Endodermal cell (in vitro differentiated cells): ENCODE data around the gene GEMIN8. TPM values are rescaled to one million over a fixed set of nuclear protein-coding genes. Genes with fewer than 3 reads are reported as not detected.

Experiments used
- DNase-seq: peaks from one replicate; pipeline ENCODE4 v3.0.0-alpha.2; 2017
- H3K27ac ChIP-seq: 2 replicates; pipeline ENCODE4 v1.5.1; 2013; ENCODE audit warnings: mild to moderate bottlenecking, low read depth, low read length, moderate library complexity
- H3K27me3 ChIP-seq: 2 replicates; pipeline ENCODE4 v1.6.1; 2013; ENCODE audit warnings: mild to moderate bottlenecking, low read length, moderate library complexity; ENCODE audit not compliant: insufficient read depth, control insufficient read depth, poor library complexity, severe bottlenecking
- H3K36me3 ChIP-seq: 2 replicates; pipeline ENCODE4 v1.7.0; 2013; ENCODE audit warnings: mild to moderate bottlenecking, low read length, moderate library complexity; ENCODE audit not compliant: control insufficient read depth, insufficient read depth
- H3K4me1 ChIP-seq: one replicate; pipeline ENCODE4 v1.7.0; 2013; ENCODE audit warnings: low read length; ENCODE audit not compliant: control insufficient read depth, insufficient read depth
- H3K4me3 ChIP-seq: 2 replicates; pipeline ENCODE4 v1.5.1; 2013; ENCODE audit warnings: mild to moderate bottlenecking, low read length, moderate library complexity
- H3K9ac ChIP-seq: 2 replicates; pipeline ENCODE4 v1.6.1; 2013; ENCODE audit warnings: mild to moderate bottlenecking, low read length, moderate library complexity; ENCODE audit not compliant: poor library complexity, severe bottlenecking; ENCODE audit errors: extremely low read depth
- H3K9me3 ChIP-seq: 2 replicates; pipeline ENCODE4 v1.6.1; 2013; ENCODE audit warnings: mild to moderate bottlenecking, low read length, moderate library complexity; ENCODE audit not compliant: control insufficient read depth
- H3K27ac Mint-ChIP-seq: 2 replicates; pipeline ENCODE4 v1.8.0; 2020; ENCODE audit warnings: mixed read lengths
- H3K27me3 Mint-ChIP-seq: 2 replicates; pipeline ENCODE4 v1.8.0; 2021; ENCODE audit warnings: mild to moderate bottlenecking, mixed read lengths; ENCODE audit not compliant: insufficient read depth
- H3K36me3 Mint-ChIP-seq: 2 replicates; pipeline ENCODE4 v1.8.0; 2020; ENCODE audit warnings: low read depth, mixed read lengths
- H3K4me1 Mint-ChIP-seq: 2 replicates; pipeline ENCODE4 v1.8.0; 2020; ENCODE audit warnings: mixed read lengths
- H3K4me3 Mint-ChIP-seq: 2 replicates; pipeline ENCODE4 v1.8.0; 2020; ENCODE audit warnings: mild to moderate bottlenecking, moderate library complexity, mixed read lengths
- H3K9me3 Mint-ChIP-seq: 2 replicates; pipeline ENCODE4 v1.8.0; 2020; ENCODE audit warnings: mild to moderate bottlenecking, mixed read lengths
- CTCF ChIP-seq: fragments of 200-600 bp; sonication (generic); conservative IDR thresholded peaks from 2 replicates; pipeline ENCODE4 v1.5.0; 2021; ENCODE audit warnings: antibody characterized with exemption, mild to moderate bottlenecking
- WGBS, 2 experiments: methylation state at CpG; one replicate each; pipeline versions ENCODE4 v1.1.5 to v1.1.7; 2013; ENCODE audit warnings: missing lambda C conversion rate in 2 of 2, mixed read lengths in 1 of 2; ENCODE audit not compliant: insufficient coverage in 1 of 2, insufficient read length in 1 of 2; 5-methylcytosine and 5-hydroxymethylcytosine counted together
- total RNA-seq, 2 donors: library from RNA; stranded (reverse); fragmentation: NEBNext Ultra II Directional in 1 of 2; extraction: Animal tissue kit (Norgen Biotek cat#: 25700) in 1 of 2; gene quantifications; 2 replicates in 1 of 2; 3 replicates in 1 of 2; pipeline ENCODE4 v1.2.1, GENCODE V29; 2021

Gene GEMIN8
- total RNA-seq, 2 donors from 2014 or later: 18.2 to 23.6 TPM

GRCh38 chrX:13990126-13990800, 39.4 kb downstream of the GEMIN8 start:
- Histone ChIP-seq H3K9ac (no peak overlapping the region), H3K27me3 (no peaks in the 10 kb centered on the region), H3K4me1 (peaks cover 8% of the 10 kb centered on the region), H3K4me3 (no peak overlapping the region), H3K36me3 (no peaks in the 10 kb centered on the region), H3K27ac (no peak overlapping the region), H3K9me3 (no peaks in the 10 kb centered on the region)
- H3K9me3 Mint-ChIP-seq: peaks cover 61% of the 10 kb centered on the region
- H3K27me3 Mint-ChIP-seq: no peaks in the 10 kb centered on the region
- WGBS, 2 experiments: 97% methylated on average over 3 of the region's 3 CpGs; no CpG with 5 or more reads in 1 of the 2 experiments
- no peak overlapping the region for H3K4me3 Mint-ChIP-seq
- no peak for DNase-seq
- no peak for TF ChIP-seq CTCF
- H3K4me1 Mint-ChIP-seq: peaks cover 29% of the 10 kb centered on the region
- H3K27ac Mint-ChIP-seq: no peak overlapping the region
- H3K36me3 Mint-ChIP-seq: no peaks in the 10 kb centered on the region

GRCh38 chrX:13985697-13986435, 43.8 kb downstream of the GEMIN8 start:
- H3K27me3 Mint-ChIP-seq: no peaks in the 10 kb centered on the region

GRCh38 chrX:13983734-13984133, 46.0 kb downstream of the GEMIN8 start:
- WGBS, 2 experiments: 92% methylated on average over 2 of the region's 3 CpGs; no CpG with 5 or more reads in 1 of the 2 experiments
- Mint-ChIP-seq H3K36me3 (no peaks in the 10 kb centered on the region), H3K9me3 (peaks cover 59% of the 10 kb centered on the region), H3K27me3 (no peaks in the 10 kb centered on the region), H3K4me1 (no peaks in the 10 kb centered on the region), H3K27ac (no peak overlapping the region), H3K4me3 (no peak overlapping the region)
- TF ChIP-seq CTCF: no peak
- Histone ChIP-seq H3K36me3 (no peaks in the 10 kb centered on the region), H3K9me3 (no peaks in the 10 kb centered on the region), H3K27me3 (no peaks in the 10 kb centered on the region), H3K4me1 (no peaks in the 10 kb centered on the region), H3K4me3 (no peak overlapping the region), H3K9ac (no peak overlapping the region), H3K27ac (no peak overlapping the region)
- DNase-seq: no peak

More at GRCh38 chrX:13985697-13986435, 43.8 kb downstream of the GEMIN8 start:
- peaks cover 47% of the 10 kb centered on the region for H3K9me3 Mint-ChIP-seq
- Histone ChIP-seq H3K27ac (no peak overlapping the region), H3K27me3 (no peaks in the 10 kb centered on the region), H3K4me1 (peaks cover 4% of the 10 kb centered on the region), H3K4me3 (no peak overlapping the region), H3K36me3 (no peaks in the 10 kb centered on the region), H3K9ac (no peak overlapping the region), H3K9me3 (no peaks in the 10 kb centered on the region)
- peaks cover 11% of the 10 kb centered on the region for H3K4me1 Mint-ChIP-seq
- no CpG with 5 or more reads among the region's 1 CpG for WGBS, 2 experiments
- H3K27ac Mint-ChIP-seq: no peak overlapping the region
- H3K4me3 Mint-ChIP-seq: no peak overlapping the region
- TF ChIP-seq CTCF: no peak
- DNase-seq: no peak
- no peaks in the 10 kb centered on the region for H3K36me3 Mint-ChIP-seq
